CD4-positive, alpha-beta T cell treated with Interleukin-6 for 4 hours (primary cell): ENCODE data around the gene HSPA2.
"Not testable (repeated sequence)": the region's sequence is repeated elsewhere in the genome, so short reads cannot be mapped to it uniquely, and the experiment has no call there.

Experiments used
- DNase-seq: peaks from one replicate; pipeline ENCODE4 v3.0.0-alpha.2; 2020; ENCODE audit warnings: mixed read lengths

Gene HSPA2

GRCh38 chr14:64515053-64515452, 25.5 kb upstream of the HSPA2 start:
- no peak for DNase-seq

GRCh38 chr14:64516969-64517368, 23.6 kb upstream of the HSPA2 start:
- no peak for DNase-seq

GRCh38 chr14:64517667-64518066, 22.9 kb upstream of the HSPA2 start:
- not testable (repeated sequence) for DNase-seq

- DNase-seq: no peak
Measured at GRCh38 chr14:64518229-64518628, 22.3 kb upstream of the HSPA2 start.

- DNase-seq: no peak
Measured at GRCh38 chr14:64520699-64521098, 19.8 kb upstream of the HSPA2 start.

GRCh38 chr14:64522591-64523355, 17.8 kb upstream of the HSPA2 start:
- no peak for DNase-seq

GRCh38 chr14:64525354-64525753, 15.2 kb upstream of the HSPA2 start:
- DNase-seq: no peak

GRCh38 chr14:64531567-64531966, 9.0 kb upstream of the HSPA2 start:
- no peak for DNase-seq

- DNase-seq: no peak
Measured at GRCh38 chr14:64536488-64537245, 3.9 kb upstream of the HSPA2 start.

- DNase-seq: peak; percentile 7
Measured at GRCh38 chr14:64541261-64541971, 875 bp downstream of the HSPA2 start.

GRCh38 chr14:64541972-64542835, 1.7 kb downstream of the HSPA2 start:
- peak; percentile 15 for DNase-seq

- no peak for DNase-seq
Measured at GRCh38 chr14:64542836-64543201, 2.3 kb downstream of the HSPA2 start.

- DNase-seq: no peak
Measured at GRCh38 chr14:64544607-64545312, 4.2 kb downstream of the HSPA2 start.

- no peak for DNase-seq
Measured at GRCh38 chr14:64549016-64549415, 8.5 kb downstream of the HSPA2 start.

- DNase-seq: peak; percentile 65
Measured at GRCh38 chr14:64549791-64550620, 9.5 kb downstream of the HSPA2 start, which contains the start of gene PPP1R36. PPP1R36 (plus strand) TSS chr14:64549961; CDS start chr14:64549998, 37 bp downstream.

GRCh38 chr14:64550621-64551333, 10.2 kb downstream of the HSPA2 start:
- DNase-seq: no peak

GRCh38 chr14:64554556-64554955, 14.0 kb downstream of the HSPA2 start:
- no peak for DNase-seq

GRCh38 chr14:64556526-64556925, 16.0 kb downstream of the HSPA2 start:
- no peak for DNase-seq

- not testable (repeated sequence) for DNase-seq
Measured at GRCh38 chr14:64558216-64558615, 17.7 kb downstream of the HSPA2 start.

- no peak for DNase-seq
Measured at GRCh38 chr14:64561631-64562030, 21.1 kb downstream of the HSPA2 start.
